GM12891 (cell line): ENCODE measurements around the gene SMCO1.
"Not testable (repeated sequence)": the region's sequence is repeated elsewhere in the genome, so short reads cannot be mapped to it uniquely, and the experiment has no call there.

Experiments used
- PAX5 ChIP-seq: IDR thresholded peaks from 2 replicates; pipeline ENCODE4 v1.6.1; 2011; ENCODE audit warnings: low read length, moderate library complexity, mild to moderate bottlenecking; ENCODE audit not compliant: insufficient read depth, severe bottlenecking
- POLR2A ChIP-seq: IDR thresholded peaks from 2 replicates; pipeline ENCODE4 v1.6.1; 2011; ENCODE audit warnings: low read depth, low read length, control low read depth
- POLR2AphosphoS5 ChIP-seq: IDR thresholded peaks from 2 replicates; pipeline ENCODE4 v1.6.1; 2011; ENCODE audit warnings: low read depth, low read length, control low read depth
- SPI1 ChIP-seq: IDR thresholded peaks from 2 replicates; pipeline ENCODE4 v1.6.1; 2011; ENCODE audit warnings: low read depth, low read length, control low read depth
- TAF1 ChIP-seq: IDR thresholded peaks from 2 replicates; pipeline ENCODE4 v1.6.1; 2011; ENCODE audit warnings: low read depth, low read length, control low read depth

DNA sequence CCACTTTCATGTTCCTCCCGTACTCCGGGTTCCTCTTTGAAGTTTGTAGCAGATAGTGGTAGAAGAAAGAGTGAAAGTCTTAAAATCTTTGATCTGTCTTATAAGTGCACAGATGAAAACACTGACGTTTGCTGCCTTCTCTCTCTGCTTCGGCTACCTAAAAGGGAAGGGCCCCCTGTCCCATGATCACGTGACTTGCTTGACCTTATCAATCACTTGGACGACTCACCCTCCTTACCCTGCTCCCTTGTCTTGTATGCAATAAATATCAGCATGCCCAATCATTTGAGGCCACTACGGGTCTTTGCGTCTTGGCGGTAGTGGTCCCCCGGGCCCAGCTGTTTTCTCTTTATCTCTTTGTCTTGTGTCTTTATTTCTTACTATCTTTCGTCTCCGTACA is 6.1 kb upstream of the SMCO1 start:
- TF ChIP-seq TAF1, POLR2AphosphoS5, SPI1, POLR2A, PAX5: not testable (repeated sequence)
